CD8-positive, alpha-beta memory T cell (primary cell): ENCODE data around the gene EFNA2. TPM values are rescaled to one million over a fixed set of nuclear protein-coding genes. Genes with fewer than 3 reads are reported as not detected.

Experiments used
- CTCF ChIA-PET: fragments of 350-600 bp; sonication (Branson Sonifier 250); formaldehyde crosslinking; loops from one replicate; lab custom pipeline; 2021; ENCODE audit warnings: antibody characterized with exemption; lab: Charles Lee
- POLR2A ChIA-PET: fragments of 350-600 bp; sonication (Branson Sonifier 250); formaldehyde crosslinking; loops from one replicate; lab custom pipeline; 2021; ENCODE audit warnings: antibody characterized with exemption; lab: Charles Lee
- DNase-seq, 5 donors: peaks; one replicate each; pipeline versions ENCODE4 v3.0.0 to v3.0.0-alpha.2; 2020 to 2022; ENCODE audit warnings: mixed read lengths in 1 of 5
- H3K27ac ChIP-seq: one replicate; pipeline ENCODE4 v1.7.0; 2013; ENCODE audit warnings: low read depth, mild to moderate bottlenecking, low read length, moderate library complexity
- H3K27me3 ChIP-seq: 2 replicates; pipeline ENCODE4 v1.7.0; 2013; ENCODE audit warnings: low read length, mild to moderate bottlenecking; ENCODE audit not compliant: insufficient read depth, poor library complexity, severe bottlenecking
- H3K36me3 ChIP-seq: 2 replicates; pipeline ENCODE4 v1.7.0; 2013; ENCODE audit warnings: mild to moderate bottlenecking, low read length, moderate library complexity; ENCODE audit not compliant: insufficient read depth
- H3K4me1 ChIP-seq: 2 replicates; pipeline ENCODE4 v1.7.0; 2013; ENCODE audit warnings: mild to moderate bottlenecking, low read length, moderate library complexity; ENCODE audit not compliant: insufficient read depth
- H3K4me3 ChIP-seq: 2 replicates; pipeline ENCODE4 v1.7.0; 2013; ENCODE audit warnings: mild to moderate bottlenecking, low read length
- H3K9me3 ChIP-seq: 2 replicates; pipeline ENCODE4 v1.7.0; 2013; ENCODE audit warnings: mild to moderate bottlenecking, low read length
- H3K27ac Mint-ChIP-seq, 8 donors: one replicate each; pipeline ENCODE4 v1.8.0; 2020 to 2021; ENCODE audit warnings: mixed read lengths in 8 of 8, mild to moderate bottlenecking in 6 of 8, inconsistent platforms in 3 of 8, moderate library complexity in 3 of 8
- H3K27me3 Mint-ChIP-seq, 2 donors: one replicate each; pipeline ENCODE4 v1.8.0; 2020 to 2021; ENCODE audit warnings: mixed read lengths in 2 of 2, mild to moderate bottlenecking in 1 of 2, moderate library complexity in 1 of 2
- H3K36me3 Mint-ChIP-seq, 3 donors: one replicate each; pipeline ENCODE4 v1.8.0; 2020 to 2021; ENCODE audit warnings: mixed read lengths in 3 of 3, inconsistent platforms in 1 of 3, mild to moderate bottlenecking in 1 of 3
- H3K4me1 Mint-ChIP-seq, 3 donors: one replicate each; pipeline ENCODE4 v1.8.0; 2020 to 2021; ENCODE audit warnings: mixed read lengths in 3 of 3, inconsistent platforms in 1 of 3, mild to moderate bottlenecking in 1 of 3
- H3K4me3 Mint-ChIP-seq, 7 donors: one replicate each; pipeline ENCODE4 v1.8.0; 2020 to 2021; ENCODE audit warnings: mixed read lengths in 7 of 7, mild to moderate bottlenecking in 6 of 7, moderate library complexity in 4 of 7, inconsistent platforms in 2 of 7
- H3K9me3 Mint-ChIP-seq, 5 donors: one replicate each; pipeline ENCODE4 v1.8.0; 2020 to 2022; ENCODE audit warnings: mixed read lengths in 5 of 5, mild to moderate bottlenecking in 3 of 5, moderate library complexity in 2 of 5, inconsistent platforms in 1 of 5
- polyA plus RNA-seq: library from polyadenylated mRNA; unstranded; fragments of 300-500 nt; fragmentation: Illumina TruSeq; gene quantifications from one replicate; pipeline ENCODE4 v1.2.3, GENCODE V29; 2021
- total RNA-seq, 2 experiments: library from RNA; stranded (reverse); gene quantifications; one replicate each; pipeline ENCODE4 v1.2.3, GENCODE V29; 2021

Gene EFNA2
- total and polyA plus RNA-seq, 3 experiments from 2014 or later: not detected

GRCh38 chr19:1290703-1291651 lies 5.3 kb downstream of the EFNA2 start:
- Mint-ChIP-seq H3K9me3 (no peaks in the 10 kb centered on the region), H3K27me3 (peaks cover 12 to 18% of the 10 kb centered on the region in 2 donors), H3K27ac (no peak overlapping the region), H3K4me1 (peaks cover 0 to 5% (median 3%) of the 10 kb centered on the region in 3 donors), H3K36me3 (no peaks in the 10 kb centered on the region), H3K4me3 (no peak overlapping the region)
- Histone ChIP-seq H3K4me1 (peaks cover 4% of the 10 kb centered on the region), H3K9me3 (no peaks in the 10 kb centered on the region), H3K4me3 (no peak overlapping the region), H3K27ac (no peak overlapping the region), H3K27me3 (peaks cover 26% of the 10 kb centered on the region), H3K36me3 (no peaks in the 10 kb centered on the region)
- POLR2A ChIA-PET: no interaction called here
- DNase-seq: no peak
- CTCF ChIA-PET: interaction anchor here (1.3 kb wide), 1 partner anchor 11 kb away, joined by 4 read pairs; no protein-coding TSS in a partner anchor

- peaks cover 12 to 15% of the 10 kb centered on the region in 2 donors for H3K27me3 Mint-ChIP-seq
- Histone ChIP-seq H3K27ac (no peak overlapping the region), H3K4me3 (no peak overlapping the region), H3K27me3 (peaks cover 22% of the 10 kb centered on the region), H3K36me3 (no peaks in the 10 kb centered on the region), H3K9me3 (no peaks in the 10 kb centered on the region), H3K4me1 (no peaks in the 10 kb centered on the region)
- H3K36me3 Mint-ChIP-seq: no peaks in the 10 kb centered on the region
- no peak overlapping the region for H3K4me3 Mint-ChIP-seq
- POLR2A ChIA-PET: no interaction called here
- no peak overlapping the region for H3K27ac Mint-ChIP-seq
- no peaks in the 10 kb centered on the region for H3K9me3 Mint-ChIP-seq
- no peak for DNase-seq
- CTCF ChIA-PET: interaction anchor here (1.3 kb wide), 1 partner anchor 12 kb away, joined by 4 read pairs; no protein-coding TSS in a partner anchor
- peaks cover 0 to 1% (median 0%) of the 10 kb centered on the region in 3 donors for H3K4me1 Mint-ChIP-seq
Measured at GRCh38 chr19:1291761-1292418, 6.2 kb downstream of the EFNA2 start.

GRCh38 chr19:1292419-1293151 lies 6.9 kb downstream of the EFNA2 start:
- peaks cover 0 to 1% (median 0%) of the 10 kb centered on the region in 3 donors for H3K4me1 Mint-ChIP-seq
- ChIA-PET POLR2A (no interaction called here), CTCF (no interaction called here)
- no peak for DNase-seq
- no peaks in the 10 kb centered on the region for H3K36me3 ChIP-seq
- H3K9me3 ChIP-seq: no peaks in the 10 kb centered on the region
- H3K4me3 Mint-ChIP-seq: peak overlapping the region in 1 of 7 donors; percentile 23
- no peaks in the 10 kb centered on the region for H3K4me1 ChIP-seq
- H3K27me3 ChIP-seq: peaks cover 19% of the 10 kb centered on the region
- H3K36me3 Mint-ChIP-seq: no peaks in the 10 kb centered on the region
- H3K27ac Mint-ChIP-seq: peak overlapping the region in 1 of 8 donors; percentile 43
- H3K27me3 Mint-ChIP-seq: peaks cover 11 to 15% of the 10 kb centered on the region in 2 donors
- no peak overlapping the region for H3K4me3 ChIP-seq
- no peak overlapping the region for H3K27ac ChIP-seq
- H3K9me3 Mint-ChIP-seq: no peaks in the 10 kb centered on the region

GRCh38 chr19:1293782-1294604 lies 8.3 kb downstream of the EFNA2 start:
- H3K9me3 ChIP-seq: no peaks in the 10 kb centered on the region
- H3K27ac ChIP-seq: no peak overlapping the region
- H3K36me3 ChIP-seq: no peaks in the 10 kb centered on the region
- H3K36me3 Mint-ChIP-seq: no peaks in the 10 kb centered on the region
- peaks cover 0 to 1% (median 0%) of the 10 kb centered on the region in 3 donors for H3K4me1 Mint-ChIP-seq
- H3K27me3 ChIP-seq: peaks cover 14% of the 10 kb centered on the region
- ChIA-PET CTCF (no interaction called here), POLR2A (no interaction called here)
- no peaks in the 10 kb centered on the region for H3K9me3 Mint-ChIP-seq
- no peak overlapping the region for H3K27ac Mint-ChIP-seq
- no peak overlapping the region for H3K4me3 ChIP-seq
- H3K27me3 Mint-ChIP-seq: peaks cover 10 to 13% of the 10 kb centered on the region in 2 donors
- no peaks in the 10 kb centered on the region for H3K4me1 ChIP-seq
- H3K4me3 Mint-ChIP-seq: no peak overlapping the region
- no peak for DNase-seq

GRCh38 chr19:1294688-1295087 lies 9.0 kb downstream of the EFNA2 start:
- Histone ChIP-seq H3K4me1 (no peaks in the 10 kb centered on the region), H3K4me3 (no peak overlapping the region), H3K9me3 (no peaks in the 10 kb centered on the region), H3K27me3 (peaks cover 14% of the 10 kb centered on the region), H3K27ac (no peak overlapping the region), H3K36me3 (no peaks in the 10 kb centered on the region)
- CTCF ChIA-PET: no interaction called here
- POLR2A ChIA-PET: no interaction called here
- H3K4me1 Mint-ChIP-seq: peaks cover 0 to 1% (median 0%) of the 10 kb centered on the region in 3 donors
- peaks cover 8 to 11% of the 10 kb centered on the region in 2 donors for H3K27me3 Mint-ChIP-seq
- no peaks in the 10 kb centered on the region for H3K9me3 Mint-ChIP-seq
- no peak overlapping the region for H3K27ac Mint-ChIP-seq
- no peaks in the 10 kb centered on the region for H3K36me3 Mint-ChIP-seq
- no peak overlapping the region for H3K4me3 Mint-ChIP-seq
- DNase-seq: no peak

- Mint-ChIP-seq H3K27ac (no peak overlapping the region), H3K4me1 (peaks cover 0 to 1% (median 0%) of the 10 kb centered on the region in 3 donors), H3K27me3 (peaks cover 8 to 11% of the 10 kb centered on the region in 2 donors), H3K36me3 (no peaks in the 10 kb centered on the region), H3K4me3 (peak overlapping the region in 1 of 7 donors; percentile 44), H3K9me3 (no peaks in the 10 kb centered on the region)
- Histone ChIP-seq H3K27me3 (peaks cover 14% of the 10 kb centered on the region), H3K27ac (no peak overlapping the region), H3K4me3 (no peak overlapping the region), H3K36me3 (no peaks in the 10 kb centered on the region), H3K4me1 (no peaks in the 10 kb centered on the region), H3K9me3 (no peaks in the 10 kb centered on the region)
- peak in 3 of 5 donors; percentile 30 to 60 (median 36) for DNase-seq
- ChIA-PET CTCF (no interaction called here), POLR2A (no interaction called here)
Measured at GRCh38 chr19:1295169-1296012, 9.7 kb downstream of the EFNA2 start.

GRCh38 chr19:1296078-1296477 lies 10.4 kb downstream of the EFNA2 start:
- Mint-ChIP-seq H3K4me1 (peaks cover 0 to 1% (median 0%) of the 10 kb centered on the region in 3 donors), H3K36me3 (no peaks in the 10 kb centered on the region), H3K4me3 (no peak overlapping the region), H3K27ac (no peak overlapping the region), H3K27me3 (peaks cover 10 to 11% of the 10 kb centered on the region in 2 donors), H3K9me3 (no peaks in the 10 kb centered on the region)
- Histone ChIP-seq H3K4me1 (no peaks in the 10 kb centered on the region), H3K4me3 (no peak overlapping the region), H3K36me3 (no peaks in the 10 kb centered on the region), H3K27me3 (peaks cover 14% of the 10 kb centered on the region), H3K9me3 (no peaks in the 10 kb centered on the region), H3K27ac (no peak overlapping the region)
- DNase-seq: no peak
- CTCF ChIA-PET: no interaction called here
- POLR2A ChIA-PET: no interaction called here
